GM21390 (cell line): Measurements from ENCODE around the gene AFAP1.

Source experiments
- ATAC-seq: cut with Tn5 transposase; IDR thresholded peaks from one replicate; pipeline ENCODE4 v1.9.1; 2021; ENCODE audit not compliant: unreplicated experiment

The AFAP1 gene

GRCh38 chr4:7939377-7940108 lies at the start of gene AFAP1:
TSS of gene AFAP1 (minus strand) at chr4:7939861. CDS start at chr4:7872078, 67,783 bp downstream.
- ATAC-seq = peak; percentile 93

GRCh38 chr4:7988437-7988836 lies 48.8 kb upstream of the AFAP1 start:
- ATAC-seq = no peak

GRCh38 chr4:7987148-7987989 lies 47.7 kb upstream of the AFAP1 start:
- peak; percentile 78 for ATAC-seq

GRCh38 chr4:7985891-7986441 lies 46.3 kb upstream of the AFAP1 start:
- no peak for ATAC-seq

GRCh38 chr4:7985072-7985471 lies 45.4 kb upstream of the AFAP1 start:
- no peak for ATAC-seq

- no peak for ATAC-seq
These were observed 44.7 kb upstream of the AFAP1 start for GRCh38 chr4:7984286-7984925.

- ATAC-seq = no peak
These were observed 43.6 kb upstream of the AFAP1 start for GRCh38 chr4:7983296-7983695.

- ATAC-seq = no peak
These were observed 42.2 kb upstream of the AFAP1 start for GRCh38 chr4:7981738-7982394.

GRCh38 chr4:7980036-7980435 lies 40.4 kb upstream of the AFAP1 start:
- ATAC-seq = no peak

- no peak for ATAC-seq
These were observed 39.9 kb upstream of the AFAP1 start for GRCh38 chr4:7979652-7979968.

- no peak for ATAC-seq
These were observed 39.4 kb upstream of the AFAP1 start for GRCh38 chr4:7978907-7979651.

GRCh38 chr4:7978489-7978888 lies 38.8 kb upstream of the AFAP1 start:
- no peak for ATAC-seq

- ATAC-seq = no peak
These were observed 37.0 kb upstream of the AFAP1 start for GRCh38 chr4:7976634-7977033.

GRCh38 chr4:7976025-7976424 lies 36.4 kb upstream of the AFAP1 start:
- no peak for ATAC-seq

GRCh38 chr4:7974425-7974824 lies 34.8 kb upstream of the AFAP1 start:
- no peak for ATAC-seq

- no peak for ATAC-seq
These were observed 33.9 kb upstream of the AFAP1 start for GRCh38 chr4:7973545-7973981.

GRCh38 chr4:7971881-7972500 lies 32.3 kb upstream of the AFAP1 start:
- ATAC-seq = no peak

- no peak for ATAC-seq
These were observed 31.5 kb upstream of the AFAP1 start for GRCh38 chr4:7971159-7971631.

GRCh38 chr4:7970361-7970946 lies 30.8 kb upstream of the AFAP1 start:
- ATAC-seq = peak; percentile 3
